ENCODE measurements around the gene NOL8.

NOL8 gene

GRCh38 chr9:92312887-92313623 lies 12.1 kb downstream of the NOL8 start:
- DNase-seq (ENCODE audit: low spot score): no peak

DNA sequence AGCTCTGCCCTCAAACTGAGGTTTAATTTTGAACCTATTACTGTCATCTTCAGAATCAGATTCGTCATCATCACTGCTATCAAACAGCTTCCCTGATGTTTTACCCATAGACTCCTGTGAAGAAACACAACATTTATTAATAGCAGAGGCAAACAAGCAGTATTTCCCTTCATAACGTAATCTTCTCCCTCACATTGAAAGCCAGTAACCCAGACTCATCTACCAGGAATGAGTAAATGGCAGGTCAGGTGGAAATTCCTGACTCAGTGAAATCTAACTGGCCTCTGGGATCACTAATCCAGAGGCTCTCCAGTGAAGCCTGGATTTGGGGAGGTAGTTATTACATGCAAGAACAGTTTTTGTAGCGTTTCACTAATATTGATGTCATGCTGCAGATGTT lies 14.6 kb downstream of the NOL8 start:
- no peak for DNase-seq (ENCODE audit: low spot score)

DNA sequence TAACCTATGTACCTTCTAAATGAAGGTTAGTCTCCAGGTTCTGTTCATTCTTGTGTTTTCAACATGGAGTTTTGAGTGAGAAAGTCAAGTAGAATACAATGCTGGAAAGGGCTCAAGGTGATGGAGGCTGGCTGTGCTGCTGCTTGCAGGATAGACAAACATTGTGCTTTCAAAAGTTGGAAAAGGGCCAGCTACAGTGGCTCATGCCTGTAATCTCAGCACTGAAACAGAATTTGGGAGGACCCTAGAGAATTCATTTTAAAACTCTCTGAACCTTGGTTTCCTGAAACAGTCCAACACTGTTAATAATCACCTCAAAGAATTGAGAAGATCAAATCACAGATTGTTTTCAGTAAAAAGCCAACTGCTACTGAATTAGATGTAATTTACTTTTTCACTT lies 16.3 kb downstream of the NOL8 start:
- DNase-seq (ENCODE audit: low spot score): no peak

GRCh38 chr9:92300936-92301335 lies 24.2 kb downstream of the NOL8 start:
- no peak for DNase-seq (ENCODE audit: low spot score)

DNA sequence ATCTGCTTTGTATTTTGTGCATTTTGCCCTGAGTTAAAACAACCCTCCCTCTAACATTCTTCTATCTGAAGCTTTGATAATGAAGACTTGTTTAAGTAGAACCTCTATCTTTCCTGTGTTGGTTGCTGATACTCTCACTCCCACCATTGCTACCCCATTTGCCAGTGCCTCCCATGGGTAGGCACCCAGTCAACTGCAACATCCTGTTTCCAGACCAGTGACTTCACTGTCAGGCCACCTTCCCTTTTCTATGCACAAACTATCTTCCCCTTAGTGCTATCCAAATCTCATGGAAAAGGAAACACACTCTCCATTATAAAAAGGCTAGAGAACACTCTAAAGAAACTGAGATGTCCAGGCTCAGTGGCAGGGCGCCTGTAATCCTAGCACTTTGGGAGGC lies 26.0 kb downstream of the NOL8 start:
- DNase-seq (ENCODE audit: low spot score): no peak

DNA sequence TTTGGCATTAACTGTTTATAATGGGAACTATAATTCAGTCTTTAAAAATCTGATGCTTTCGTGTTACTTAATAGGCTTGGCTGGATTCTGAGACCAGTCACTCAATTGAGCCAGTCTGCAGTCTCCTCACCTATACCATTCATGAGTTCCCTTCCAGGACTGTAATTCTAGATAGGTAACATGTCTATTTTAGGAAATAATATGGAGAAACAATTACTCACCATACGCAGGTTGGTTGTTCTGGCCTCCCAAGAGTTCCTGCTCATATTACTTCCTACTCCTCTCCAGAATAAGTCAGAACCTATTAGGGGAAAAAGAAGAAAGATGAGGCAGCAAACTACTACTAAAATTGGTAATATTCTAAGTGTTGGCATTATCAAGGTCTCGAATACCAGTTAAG lies 27.1 kb downstream of the NOL8 start:
- DNase-seq (ENCODE audit: low spot score): no peak

GRCh38 chr9:92297611-92298010 lies 27.5 kb downstream of the NOL8 start:
- no peak for DNase-seq (ENCODE audit: low spot score)

DNA sequence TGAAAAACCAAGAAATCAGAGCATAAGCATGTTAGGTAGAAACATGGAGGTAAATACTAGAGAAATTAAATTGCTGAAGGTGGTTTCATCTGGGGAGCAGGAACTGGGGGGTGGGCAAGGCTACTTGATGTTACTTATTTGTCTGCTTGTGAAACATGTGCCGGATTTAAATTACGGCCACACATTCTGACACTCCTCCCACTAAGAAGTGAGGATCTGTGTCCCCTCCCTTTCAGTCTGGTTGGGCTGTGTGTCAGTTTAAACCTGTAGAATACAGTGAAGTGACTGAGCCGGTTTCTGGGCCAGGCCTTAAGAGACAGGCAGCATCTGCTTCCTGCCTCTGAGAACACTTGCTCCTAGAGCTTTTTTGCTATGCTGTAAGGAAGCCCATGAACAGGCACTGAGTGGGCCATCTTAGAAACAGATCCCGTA lies 29.3 kb downstream of the NOL8 start:
- DNase-seq (ENCODE audit: low spot score): peak; percentile 43

DNA sequence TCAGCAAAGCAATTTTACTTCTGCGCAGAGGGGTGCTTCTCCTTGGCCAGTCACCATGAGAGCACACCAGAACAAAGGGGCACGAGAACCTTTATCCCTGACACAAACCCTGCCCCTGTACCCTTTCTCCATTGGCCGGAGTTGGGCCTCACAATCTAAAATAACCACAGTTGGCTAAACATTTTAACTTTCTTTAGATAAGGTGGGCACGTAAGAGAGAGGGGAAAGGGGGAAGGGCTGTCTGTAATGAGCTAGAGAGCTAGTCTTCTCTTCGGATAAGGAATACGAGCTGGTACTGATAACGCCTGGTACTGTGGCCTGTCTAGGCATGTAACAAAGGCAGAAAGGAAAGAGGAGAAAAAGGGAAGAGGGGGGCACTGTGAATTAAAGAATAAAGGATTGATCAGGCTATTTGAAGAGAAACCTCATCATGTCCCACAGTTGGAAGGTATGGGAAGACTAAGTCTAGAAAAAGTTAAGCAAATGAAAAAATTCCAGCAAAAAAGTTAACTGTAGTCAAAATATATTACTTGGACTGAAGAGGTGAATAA lies 29.8 kb downstream of the NOL8 start:
- DNase-seq (ENCODE audit: low spot score): peak; percentile 56

GRCh38 chr9:92294297-92294676 lies 30.9 kb downstream of the NOL8 start:
- DNase-seq (ENCODE audit: low spot score): peak; percentile 25

DNA sequence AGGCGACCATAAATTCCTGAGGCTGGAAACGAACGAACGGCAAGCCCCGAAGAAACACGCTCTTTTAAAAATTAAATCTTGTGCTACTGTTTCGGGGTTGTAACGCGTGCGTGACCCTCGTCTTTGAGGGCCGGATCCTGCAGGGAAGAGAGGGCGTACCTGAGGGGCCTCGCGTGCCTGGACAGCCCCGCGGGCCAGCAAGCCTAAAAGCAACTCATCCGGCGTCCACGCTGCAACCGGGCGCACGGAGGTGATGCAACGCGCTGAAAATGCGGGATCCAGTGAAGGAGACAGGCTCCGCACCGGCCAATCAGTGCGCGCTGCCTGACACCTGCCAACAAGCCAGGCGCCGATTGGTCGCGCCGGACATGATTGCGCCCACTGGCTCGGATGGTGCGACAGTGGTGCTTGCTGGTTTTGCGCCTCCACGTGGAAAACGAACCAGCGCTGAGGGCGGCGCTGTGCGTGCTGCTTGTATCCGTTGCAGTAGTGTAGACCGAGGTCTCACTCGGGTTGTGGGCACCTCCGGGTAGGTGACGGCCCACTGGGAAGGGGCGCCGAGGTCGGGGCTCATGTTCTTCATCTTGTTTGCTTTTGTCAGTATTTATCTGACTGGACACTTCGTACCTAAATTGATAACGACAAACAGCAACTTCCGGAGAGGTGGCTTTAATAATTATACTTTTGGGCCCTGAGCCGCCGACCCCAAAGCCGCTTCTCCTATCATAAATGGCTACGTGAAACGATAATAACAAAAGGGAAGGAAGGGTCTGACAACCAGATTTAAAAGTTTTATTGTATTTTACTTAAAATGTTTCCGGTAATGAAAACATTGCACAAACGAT lies 31.5 kb downstream of the NOL8 start, which contains the start of gene IARS1:
TSS of gene IARS1 (minus strand) at position 246 of the 845 bp plus-strand sequence. CDS start 4,278 bp downstream, outside the sequence.
- DNase-seq (ENCODE audit: low spot score): peak; percentile 97

DNA sequence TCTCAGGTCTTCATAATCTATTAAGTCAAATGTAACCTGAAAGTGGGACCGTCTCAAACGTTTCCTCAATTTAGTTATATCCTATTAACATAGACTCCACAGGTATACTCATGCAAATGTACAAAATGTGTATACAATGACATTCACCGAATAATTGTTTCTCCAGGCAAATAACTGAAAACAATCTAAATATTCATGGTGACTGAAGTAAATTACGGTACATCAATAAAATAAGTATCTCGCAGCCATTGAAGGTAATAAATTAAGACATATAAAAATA lies 32.1 kb downstream of the NOL8 start:
- DNase-seq (ENCODE audit: low spot score): peak; percentile 50

DNA sequence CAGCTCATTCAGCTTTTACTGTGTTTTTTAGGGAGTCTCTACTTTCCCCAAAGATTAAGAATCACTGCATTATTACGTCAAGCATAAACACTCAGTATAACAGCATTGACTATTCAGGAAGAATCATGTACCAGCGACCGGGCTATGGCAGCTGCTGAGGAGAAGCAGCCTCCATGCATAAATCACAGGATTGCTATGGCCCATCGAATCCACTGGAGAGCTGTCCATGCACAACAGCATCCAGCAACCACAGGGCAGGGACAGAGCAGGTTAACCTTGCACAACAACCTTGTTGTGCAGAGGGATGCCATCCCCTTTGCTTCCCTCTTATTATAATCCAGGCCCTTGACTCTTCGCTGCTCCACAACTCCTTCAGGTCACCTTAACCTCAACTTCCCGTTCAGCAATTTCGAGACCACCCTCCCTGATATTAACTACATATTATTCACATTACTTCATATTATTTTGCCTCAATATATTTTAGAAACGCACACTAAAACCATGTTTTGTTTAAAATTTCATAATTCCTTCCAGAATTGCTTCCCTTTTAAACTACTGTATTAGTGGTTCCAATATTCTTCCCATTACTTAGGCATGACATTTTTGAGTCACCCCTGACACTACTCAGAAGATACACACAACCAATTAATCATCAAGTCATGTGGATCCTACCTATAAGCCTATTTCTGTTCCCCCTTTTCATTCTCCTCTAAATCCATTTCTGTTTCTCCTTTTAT lies 32.6 kb downstream of the NOL8 start:
- peak; percentile 10 for DNase-seq (ENCODE audit: low spot score)

DNA sequence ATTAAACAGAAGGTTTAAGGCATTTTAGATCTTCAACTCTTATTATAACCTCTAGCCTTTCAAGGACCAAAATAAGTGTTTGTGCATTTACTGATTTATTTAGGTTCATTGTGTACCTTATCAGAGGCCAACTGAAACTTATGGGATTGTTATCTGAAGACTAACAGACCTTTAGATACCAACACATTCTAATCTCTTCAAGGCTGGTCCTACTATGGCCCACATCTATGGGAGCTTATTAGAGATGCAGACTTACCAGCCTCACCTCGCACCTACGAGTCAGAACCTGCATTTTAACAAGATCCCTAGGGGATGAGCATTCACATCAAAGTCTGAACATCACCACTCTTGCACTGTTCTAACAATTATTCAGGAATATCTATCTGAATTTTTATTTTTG lies 33.6 kb downstream of the NOL8 start:
- no peak for DNase-seq (ENCODE audit: low spot score)

DNA sequence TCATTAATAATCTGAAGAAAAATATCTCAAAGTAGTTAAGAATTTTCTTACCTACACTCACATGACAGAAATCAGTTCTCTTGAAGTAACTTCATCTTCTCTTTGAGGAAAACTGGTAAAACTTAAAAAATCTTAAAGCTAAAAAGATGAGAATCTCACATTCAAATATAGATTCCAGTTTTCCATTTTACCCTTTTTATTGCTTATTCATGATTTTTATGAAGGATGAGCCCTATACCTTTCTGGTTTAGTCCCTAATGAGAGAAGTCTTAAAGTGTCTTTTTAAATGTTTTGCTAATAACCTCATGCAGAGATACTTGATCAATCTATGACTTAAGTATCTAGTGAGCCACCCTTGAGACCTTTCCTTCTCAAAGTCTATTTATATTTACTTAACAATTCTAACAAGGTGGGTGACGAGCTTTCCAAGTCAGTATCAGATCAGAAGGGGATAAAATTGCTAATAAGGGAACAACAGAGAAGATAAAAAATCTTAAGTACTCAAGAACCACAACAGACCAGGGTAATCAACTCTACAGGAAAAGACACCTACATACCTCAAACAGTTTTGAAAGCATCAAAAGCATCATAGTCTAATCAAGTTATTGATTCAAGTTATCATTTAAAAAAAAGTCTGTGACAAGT lies 34.2 kb downstream of the NOL8 start:
- DNase-seq (ENCODE audit: low spot score): no peak

DNA sequence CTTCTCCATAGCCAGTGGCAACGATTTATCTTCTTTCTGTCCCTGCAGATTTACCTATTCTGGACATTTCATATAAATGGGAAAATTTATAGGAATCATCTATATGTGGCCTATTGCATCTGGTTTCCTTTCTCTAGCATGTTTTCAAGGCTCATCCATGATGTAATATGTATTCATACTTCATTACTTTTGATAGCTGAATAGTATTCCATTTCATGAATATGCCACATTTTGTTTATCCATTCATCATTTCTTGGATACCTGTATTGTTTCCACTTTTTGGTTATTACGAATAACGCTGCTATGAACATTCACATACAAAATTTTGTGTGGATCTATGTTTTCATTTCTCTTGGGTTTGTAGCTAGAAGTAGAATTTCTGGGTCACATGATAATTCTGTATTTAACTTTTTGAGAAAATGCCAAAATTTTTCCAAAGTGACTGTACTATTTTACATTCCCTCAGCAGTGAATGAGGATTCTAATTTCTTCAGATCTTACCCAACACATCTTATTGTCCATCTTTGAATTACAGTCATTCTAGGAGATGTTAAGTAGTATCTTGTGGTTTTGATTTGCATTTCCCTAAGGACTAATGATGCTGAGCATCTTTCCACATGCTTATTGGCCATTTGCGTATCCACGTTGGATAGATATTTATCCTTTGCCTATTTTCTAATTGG lies 35.3 kb downstream of the NOL8 start:
- no peak for DNase-seq (ENCODE audit: low spot score)

- DNase-seq (ENCODE audit: low spot score): no peak
These were observed 45.8 kb downstream of the NOL8 start for GRCh38 chr9:92279302-92279701.

DNA sequence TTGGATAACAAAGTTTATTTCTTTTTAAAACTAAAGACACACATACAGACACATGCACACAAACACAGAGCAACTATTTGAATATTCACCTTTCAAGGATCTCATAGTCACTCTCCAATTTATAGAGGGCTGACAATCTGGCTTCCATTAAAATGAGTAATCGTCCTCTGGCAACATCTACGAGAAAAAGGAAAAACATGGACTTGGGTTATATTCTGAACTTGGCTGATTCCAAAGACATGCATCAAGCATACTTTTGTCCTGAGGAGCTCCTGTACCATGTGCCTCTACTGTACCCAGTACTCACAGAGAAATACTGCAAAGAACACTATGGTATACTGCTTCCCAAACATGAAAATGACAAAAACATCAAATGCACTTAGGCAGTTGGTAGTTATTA lies 47.0 kb downstream of the NOL8 start:
- no peak for DNase-seq (ENCODE audit: low spot score)

DNA sequence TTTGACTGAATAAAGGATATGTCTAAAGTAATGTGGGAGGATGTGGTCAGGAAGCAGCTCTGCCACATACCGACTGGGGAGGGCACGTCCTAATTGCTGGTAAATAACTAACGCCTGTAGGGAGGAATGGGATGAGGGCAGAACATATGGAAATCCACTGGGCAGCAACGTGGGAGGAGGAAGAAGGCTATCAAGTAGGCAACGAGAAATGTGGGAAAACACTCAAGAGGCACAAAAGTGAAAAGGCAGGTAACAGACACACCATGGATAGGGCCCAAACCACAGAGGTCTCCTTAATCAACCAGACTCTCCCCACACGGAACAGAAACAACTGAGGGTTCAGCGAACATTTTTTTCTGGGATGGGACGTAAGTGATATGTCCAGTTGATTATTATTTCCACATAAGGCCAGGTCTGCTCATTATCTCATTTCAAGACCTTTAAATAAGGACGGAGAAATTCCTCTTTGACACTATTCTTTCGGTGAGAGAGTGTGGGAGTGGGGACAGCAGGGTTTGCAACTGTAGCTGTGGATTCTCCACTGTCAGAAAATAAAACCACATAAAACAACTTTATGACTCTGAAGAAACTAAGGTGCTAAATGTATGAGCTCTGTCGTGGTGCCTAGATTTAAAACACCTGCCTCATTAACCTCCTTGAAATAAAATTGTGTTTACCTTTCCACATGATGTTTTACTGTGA lies 48.7 kb downstream of the NOL8 start:
- no peak for DNase-seq (ENCODE audit: low spot score)

- no peak for DNase-seq (ENCODE audit: low spot score)
These were observed 49.6 kb downstream of the NOL8 start for GRCh38 chr9:92275541-92275940.

- DNase-seq (ENCODE audit: low spot score): no peak
These were observed 54.6 kb downstream of the NOL8 start for GRCh38 chr9:92270511-92270910.
